Smooth muscle cell (in vitro differentiated cells): Measurements from ENCODE around the gene BATF. TPM values are rescaled to one million over a fixed set of nuclear protein-coding genes. Genes with fewer than 3 reads are reported as not detected.
"Not testable (repeated sequence)": the region's sequence is repeated elsewhere in the genome, so short reads cannot be mapped to it uniquely, and the experiment has no call there.

Source experiments
- DNase-seq: peaks from one replicate; lab custom pipeline; 2025; ENCODE audit not compliant: unreplicated experiment; lab: John Stamatoyannopoulos, UW
- H2AFZ ChIP-seq: fragments of 200-600 bp; sonication (generic); 2 replicates; pipeline ENCODE4 v1.6.0; 2016; ENCODE audit warnings: antibody characterized with exemption, low read depth, mild to moderate bottlenecking
- H3F3A ChIP-seq: fragments of 200-600 bp; sonication (generic); 2 replicates; pipeline ENCODE4 v1.6.0; 2017; ENCODE audit warnings: antibody characterized with exemption, low read depth
- H3K27ac ChIP-seq: fragments of 200-600 bp; sonication (generic); 2 replicates; pipeline ENCODE4 v1.5.1; 2016; ENCODE audit warnings: low read depth, mild to moderate bottlenecking
- H3K27me3 ChIP-seq: fragments of 200-600 bp; sonication (generic); 2 replicates; pipeline ENCODE4 v1.6.1; 2016; ENCODE audit warnings: low read depth, mild to moderate bottlenecking
- H3K36me3 ChIP-seq: fragments of 200-600 bp; sonication (generic); 2 replicates; pipeline ENCODE4 v1.5.1; 2016; ENCODE audit warnings: low read depth
- H3K4me1 ChIP-seq: fragments of 200-600 bp; sonication (generic); 2 replicates; pipeline ENCODE4 v1.5.1; 2016; ENCODE audit warnings: low read depth
- H3K4me2 ChIP-seq: fragments of 200-600 bp; sonication (generic); 2 replicates; pipeline ENCODE4 v1.6.0; 2016; ENCODE audit warnings: mild to moderate bottlenecking
- H3K4me3 ChIP-seq: fragments of 200-600 bp; sonication (generic); 2 replicates; pipeline ENCODE4 v1.5.1; 2016; ENCODE audit warnings: mild to moderate bottlenecking
- H3K79me2 ChIP-seq: fragments of 200-600 bp; sonication (generic); 2 replicates; pipeline ENCODE4 v1.6.0; 2016; ENCODE audit warnings: low read depth, mild to moderate bottlenecking
- H3K9ac ChIP-seq: fragments of 200-600 bp; sonication (generic); 2 replicates; pipeline ENCODE4 v1.6.0; 2016; ENCODE audit warnings: low read depth
- H3K9me3 ChIP-seq: fragments of 200-600 bp; sonication (generic); replicated peaks from 2 replicates; pipeline ENCODE4 v1.5.1; 2016; ENCODE audit warnings: low read depth
- H4K20me1 ChIP-seq: fragments of 200-600 bp; sonication (generic); 2 replicates; pipeline ENCODE4 v1.6.0; 2016; ENCODE audit warnings: low read depth
- WGBS: methylation state at CpG from one replicate; pipeline ENCODE4 v1.1.7; 2016; ENCODE audit warnings: low lambda C conversion rate; 5-methylcytosine and 5-hydroxymethylcytosine counted together
- polyA plus RNA-seq: library from polyadenylated mRNA; unstranded; fragments of >200 nt; fragmentation: Nextera tagmentation; extraction: Ambion mirVana; gene quantifications from 2 replicates; pipeline ENCODE4 v1.2.1, GENCODE V29; 2016
- total RNA-seq: library from RNA; depleted of rRNA; stranded (reverse); fragments of >200 nt; gene quantifications from 2 replicates; pipeline ENCODE4 v1.2.3, GENCODE V29; 2014
- TF ChIP-seq, protein P1 (sequence below): fragments of 200-600 bp; sonication (generic); IDR thresholded peaks from 2 replicates; pipeline ENCODE4 v1.5.1; 2017; ENCODE audit warnings: borderline replicate concordance, mild to moderate bottlenecking, antibody characterized with exemption; ENCODE audit not compliant: insufficient read depth, poor library complexity, severe bottlenecking

Gene BATF, protein sequence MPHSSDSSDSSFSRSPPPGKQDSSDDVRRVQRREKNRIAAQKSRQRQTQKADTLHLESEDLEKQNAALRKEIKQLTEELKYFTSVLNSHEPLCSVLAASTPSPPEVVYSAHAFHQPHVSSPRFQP
- total RNA-seq, result not detected in 2 replicates
- polyA plus RNA-seq, result not detected in 2 replicates

DNA sequence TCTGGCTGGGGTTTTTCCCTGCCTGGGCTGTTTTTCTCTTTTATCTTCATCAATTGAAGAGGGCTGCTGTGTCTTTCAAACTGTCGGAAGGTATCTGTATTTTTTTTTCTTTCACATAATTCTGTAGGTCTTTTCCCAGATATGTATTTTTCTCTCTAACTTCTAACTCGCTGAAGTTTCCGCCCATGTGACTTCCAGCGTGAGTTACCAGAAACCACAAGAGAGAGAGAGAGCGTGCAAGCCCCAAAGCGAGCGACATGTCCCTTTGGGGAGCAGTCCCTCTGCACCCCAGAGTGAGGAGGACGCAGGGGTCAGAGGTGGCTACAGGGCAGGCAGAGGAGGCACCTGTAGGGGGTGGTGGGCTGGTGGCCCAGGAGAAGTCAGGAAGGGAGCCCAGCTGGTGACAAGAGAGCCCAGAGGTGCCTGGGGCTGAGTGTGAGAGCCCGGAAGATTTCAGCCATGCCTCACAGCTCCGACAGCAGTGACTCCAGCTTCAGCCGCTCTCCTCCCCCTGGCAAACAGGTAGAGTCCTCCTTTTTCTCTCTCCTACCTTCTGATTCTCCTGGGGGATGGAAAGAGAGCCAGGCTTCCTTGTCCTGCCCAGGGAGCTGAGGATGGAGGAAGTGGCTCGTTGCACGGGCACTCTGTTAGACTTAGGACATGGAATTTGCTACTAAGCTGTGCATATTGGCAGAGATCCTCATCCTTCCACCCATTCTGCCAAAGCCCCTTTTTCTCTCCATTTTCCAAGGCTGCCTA, at the start of gene BATF:
TSS of gene BATF (plus strand) at position 246 of the 759 bp plus-strand sequence. CDS start at position 460, 214 bp downstream.
- no peaks in the 10 kb centered on the region for H3K36me3 ChIP-seq
- no peaks in the 10 kb centered on the region for H4K20me1 ChIP-seq
- H3K27me3 ChIP-seq, result no peaks in the 10 kb centered on the region
- no peak within 1 kb of the TSS for H3K27ac ChIP-seq
- H3K4me3 ChIP-seq, result no peak within 1 kb of the TSS
- no peaks in the 10 kb centered on the region for H3K79me2 ChIP-seq
- no peak within 1 kb of the TSS for H2AFZ ChIP-seq
- no peak within 1 kb of the TSS for H3K4me2 ChIP-seq
- no peak within 1 kb of the TSS for H3K9ac ChIP-seq
- H3F3A ChIP-seq, result no peaks in the 10 kb centered on the region
- WGBS, result 83% methylated on average over 13 of the region's 13 CpGs
- H3K4me1 ChIP-seq, result no peaks in the 10 kb centered on the region
- no peak for DNase-seq
- no peaks in the 10 kb centered on the region for H3K9me3 ChIP-seq
- TF ChIP-seq, protein P1, sequence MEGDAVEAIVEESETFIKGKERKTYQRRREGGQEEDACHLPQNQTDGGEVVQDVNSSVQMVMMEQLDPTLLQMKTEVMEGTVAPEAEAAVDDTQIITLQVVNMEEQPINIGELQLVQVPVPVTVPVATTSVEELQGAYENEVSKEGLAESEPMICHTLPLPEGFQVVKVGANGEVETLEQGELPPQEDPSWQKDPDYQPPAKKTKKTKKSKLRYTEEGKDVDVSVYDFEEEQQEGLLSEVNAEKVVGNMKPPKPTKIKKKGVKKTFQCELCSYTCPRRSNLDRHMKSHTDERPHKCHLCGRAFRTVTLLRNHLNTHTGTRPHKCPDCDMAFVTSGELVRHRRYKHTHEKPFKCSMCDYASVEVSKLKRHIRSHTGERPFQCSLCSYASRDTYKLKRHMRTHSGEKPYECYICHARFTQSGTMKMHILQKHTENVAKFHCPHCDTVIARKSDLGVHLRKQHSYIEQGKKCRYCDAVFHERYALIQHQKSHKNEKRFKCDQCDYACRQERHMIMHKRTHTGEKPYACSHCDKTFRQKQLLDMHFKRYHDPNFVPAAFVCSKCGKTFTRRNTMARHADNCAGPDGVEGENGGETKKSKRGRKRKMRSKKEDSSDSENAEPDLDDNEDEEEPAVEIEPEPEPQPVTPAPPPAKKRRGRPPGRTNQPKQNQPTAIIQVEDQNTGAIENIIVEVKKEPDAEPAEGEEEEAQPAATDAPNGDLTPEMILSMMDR, result no peak

DNA sequence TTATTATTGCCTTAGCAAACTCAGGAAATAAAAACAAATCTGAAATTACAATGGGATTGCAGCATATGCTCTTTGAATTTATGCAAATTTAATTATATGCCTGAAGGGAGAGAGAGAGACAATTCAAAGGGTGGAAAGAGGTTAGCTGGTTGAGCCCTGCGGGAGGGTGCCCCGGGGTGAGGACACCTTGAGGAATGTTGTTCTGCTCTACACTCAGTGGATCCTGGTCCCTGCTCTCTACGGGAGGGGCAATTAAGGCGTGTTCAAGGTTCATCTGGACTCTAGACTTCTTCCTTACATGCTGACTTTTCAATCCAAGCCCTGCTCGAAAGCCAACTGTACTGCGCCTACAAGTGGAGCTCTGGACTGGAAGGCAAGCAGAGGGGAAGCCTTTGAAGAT, 48.1 kb upstream of the BATF start:
- 78% methylated on average over 6 of the region's 6 CpGs for WGBS
- H3K9ac ChIP-seq, H3K4me1 ChIP-seq, H3K27ac ChIP-seq, H3K36me3 ChIP-seq, H3K27me3 ChIP-seq, DNase-seq, H3K9me3 ChIP-seq, H3K79me2 ChIP-seq, H3K4me3 ChIP-seq, H3F3A ChIP-seq, H3K4me2 ChIP-seq, H2AFZ ChIP-seq: not testable (repeated sequence)
- H4K20me1 ChIP-seq, result peaks cover 27% of the 10 kb centered on the region

DNA sequence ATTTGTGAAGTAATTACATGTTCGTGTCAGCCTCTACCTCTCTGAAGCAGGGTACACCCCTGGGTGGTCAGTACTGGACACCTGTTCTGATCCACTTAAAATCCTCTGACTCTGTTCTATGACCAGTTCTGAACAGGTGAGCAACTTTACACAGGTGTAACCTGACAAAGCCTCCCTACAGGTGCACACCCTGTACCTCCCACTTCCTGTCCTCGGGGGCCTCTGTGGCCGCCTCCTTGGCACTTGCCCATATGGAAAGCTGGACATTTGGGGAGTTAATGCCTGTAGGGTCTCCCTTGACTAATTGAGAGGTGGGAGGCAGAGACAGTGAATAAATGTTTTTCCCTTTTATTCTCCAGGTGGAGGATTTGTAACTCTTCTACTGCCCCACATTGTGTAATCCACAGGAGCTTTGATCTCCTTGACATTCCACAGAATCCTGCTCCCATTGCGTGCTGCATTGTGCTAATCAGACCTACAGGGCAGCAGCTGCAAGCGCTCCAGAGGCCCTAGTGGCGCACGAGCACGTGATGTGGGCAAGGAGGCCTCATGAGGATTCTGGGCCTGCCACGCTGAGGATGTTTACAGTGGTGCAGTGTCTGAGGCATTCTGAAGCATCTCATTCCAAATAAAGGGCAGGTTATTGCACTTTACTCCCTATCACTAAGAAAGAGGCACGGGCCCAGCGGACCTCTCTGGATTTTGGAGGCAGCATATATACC, 45.8 kb upstream of the BATF start:
- Histone ChIP-seq H3K9me3 (no peaks in the 10 kb centered on the region), H3K27ac (no peak overlapping the region), H4K20me1 (peaks cover 6% of the 10 kb centered on the region), H3K4me1 (peaks cover 6% of the 10 kb centered on the region), H3K4me3 (no peak overlapping the region), H3K36me3 (no peaks in the 10 kb centered on the region), H3K79me2 (no peaks in the 10 kb centered on the region), H2AFZ (no peak overlapping the region), H3K27me3 (no peaks in the 10 kb centered on the region), H3K4me2 (no peak overlapping the region), H3K9ac (no peak overlapping the region), H3F3A (no peaks in the 10 kb centered on the region)
- TF ChIP-seq, protein P1, result no peak
- WGBS, result 90% methylated on average over 11 of the region's 11 CpGs
- DNase-seq, result no peak

DNA sequence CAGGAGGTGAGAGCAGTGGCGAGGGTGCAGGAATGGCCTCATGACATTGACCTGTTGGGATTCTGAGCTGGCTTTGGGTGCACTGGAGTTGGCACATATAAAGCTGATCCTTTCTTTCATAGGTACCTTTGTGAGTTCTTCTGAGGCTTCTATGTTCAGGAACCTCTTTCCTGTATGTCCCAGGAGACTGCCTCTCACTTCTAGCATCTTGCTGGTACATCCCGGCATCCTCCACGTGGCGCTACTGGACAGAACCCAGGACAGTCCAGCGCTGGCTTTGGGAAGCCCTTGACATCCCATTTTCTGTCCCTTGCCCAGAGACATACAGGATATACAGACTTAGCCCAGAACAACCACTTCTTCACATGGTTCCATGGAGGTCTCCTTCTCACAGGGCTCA, 44.4 kb upstream of the BATF start:
- no peaks in the 10 kb centered on the region for H3K27me3 ChIP-seq
- no peak overlapping the region for H3K27ac ChIP-seq
- no peaks in the 10 kb centered on the region for H3K79me2 ChIP-seq
- H3K4me2 ChIP-seq, result no peak overlapping the region
- H3K9ac ChIP-seq, result no peak overlapping the region
- no peak overlapping the region for H3K4me3 ChIP-seq
- H3K36me3 ChIP-seq, result no peaks in the 10 kb centered on the region
- 94% methylated on average over 5 of the region's 5 CpGs for WGBS
- H3K9me3 ChIP-seq, result no peaks in the 10 kb centered on the region
- peaks cover 6% of the 10 kb centered on the region for H3K4me1 ChIP-seq
- H4K20me1 ChIP-seq, result no peaks in the 10 kb centered on the region
- no peak overlapping the region for H2AFZ ChIP-seq
- no peaks in the 10 kb centered on the region for H3F3A ChIP-seq
- DNase-seq, result no peak
- TF ChIP-seq, protein P1, result no peak
